Activated CD4-positive, alpha-beta T cell treated with anti-CD3 and anti-CD28 coated beads, Interleukin-2, amount 10 ng/mL, durations not matched to agents 24 days and 14 days (primary cell): ENCODE measurements around the gene THAP9. TPM values are rescaled to one million over a fixed set of nuclear protein-coding genes. Genes with fewer than 3 reads are reported as not detected.
"Not testable (repeated sequence)": the region's sequence is repeated elsewhere in the genome, so short reads cannot be mapped to it uniquely, and the experiment has no call there.

Experiments used
- DNase-seq: peaks from one replicate; pipeline ENCODE4 v3.0.0; 2022
- H3K27ac Mint-ChIP-seq: one replicate; pipeline ENCODE4 v1.8.0; 2022; ENCODE audit warnings: mild to moderate bottlenecking, mixed read lengths
- H3K27me3 Mint-ChIP-seq: one replicate; pipeline ENCODE4 v1.8.0; 2022; ENCODE audit warnings: mixed read lengths
- H3K36me3 Mint-ChIP-seq: one replicate; pipeline ENCODE4 v1.8.0; 2022; ENCODE audit warnings: low read depth, mild to moderate bottlenecking, mixed read lengths
- H3K4me1 Mint-ChIP-seq: one replicate; pipeline ENCODE4 v1.8.0; 2021; ENCODE audit warnings: mixed read lengths
- H3K4me3 Mint-ChIP-seq: one replicate; pipeline ENCODE4 v1.8.0; 2022; ENCODE audit warnings: mild to moderate bottlenecking, moderate library complexity, mixed read lengths
- H3K9me3 Mint-ChIP-seq: one replicate; pipeline ENCODE4 v1.8.0; 2021; ENCODE audit warnings: mixed read lengths
- intact Hi-C: fragments of 100-400 bp; cut with micrococcal nuclease; formaldehyde crosslinking; loops from one replicate; pipeline ENCODE4 v1.15.1; 2023
- total RNA-seq: library from RNA; stranded (reverse); gene quantifications from 2 replicates; pipeline ENCODE4 v1.2.3, GENCODE V29; 2022

The THAP9 gene
- total RNA-seq, 1 donor from 2014 or later, result 3.7 TPM

DNA sequence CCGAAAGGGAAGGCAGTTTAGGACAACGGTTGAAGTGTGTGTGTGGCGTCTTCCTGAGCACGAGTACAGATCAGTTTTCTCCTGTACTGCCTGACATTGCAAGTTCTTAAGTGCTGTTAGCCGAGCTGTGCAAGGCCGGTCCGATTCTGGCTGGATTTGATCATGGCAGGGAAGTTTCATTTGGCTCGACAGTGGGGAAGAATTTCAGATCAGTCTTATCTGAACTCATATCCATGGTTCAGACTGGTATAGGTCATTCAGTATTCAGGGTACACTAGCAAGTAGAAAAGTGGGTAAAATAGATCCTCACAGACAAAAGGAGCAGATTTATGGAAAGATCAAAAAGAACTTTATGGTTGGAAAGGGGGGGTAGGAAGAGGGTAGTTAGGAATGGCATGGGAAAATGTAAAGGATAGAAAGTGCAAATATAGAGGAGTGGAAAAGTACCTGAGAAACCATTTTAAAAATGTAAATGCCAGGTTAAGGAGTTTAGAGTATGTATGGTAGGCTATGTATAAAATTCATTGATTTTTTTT lies 716 bp downstream of the THAP9 start:
- H3K36me3 Mint-ChIP-seq, result peaks cover 27% of the 10 kb centered on the region
- no peak overlapping the region for H3K4me3 Mint-ChIP-seq
- no peak overlapping the region for H3K27ac Mint-ChIP-seq
- peaks cover 32% of the 10 kb centered on the region for H3K4me1 Mint-ChIP-seq
- H3K9me3 Mint-ChIP-seq, result no peaks in the 10 kb centered on the region
- no peak for DNase-seq
- H3K27me3 Mint-ChIP-seq, result peaks cover 2% of the 10 kb centered on the region
- intact Hi-C loops, result loop anchor here (2.0 to 5.0 kb wide), 6 partner anchors 210 to 584 kb away; partner anchors contain the start of genes ABRAXAS1 and COQ2

DNA sequence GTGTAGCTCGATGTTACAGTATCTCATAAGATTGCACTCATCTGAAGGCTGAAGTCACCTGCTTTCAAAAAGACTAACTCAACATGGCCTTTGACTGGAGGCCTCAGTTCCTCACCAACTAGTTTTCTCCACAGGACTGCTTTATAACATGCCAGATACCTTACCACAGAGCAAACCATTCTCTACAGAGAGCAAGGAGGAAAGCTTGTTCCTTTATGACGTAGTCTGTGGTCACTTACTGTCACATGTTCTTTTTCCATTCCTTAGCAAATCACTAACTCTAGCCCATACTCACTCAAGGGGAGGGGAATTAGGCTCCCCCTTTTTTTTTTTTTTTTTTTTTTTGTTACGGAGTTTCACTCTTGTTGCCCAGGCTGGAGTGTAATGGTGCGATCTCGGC lies 3.2 kb downstream of the THAP9 start:
- Mint-ChIP-seq H3K4me1 (peaks cover 22% of the 10 kb centered on the region), H3K27ac (peak overlapping the region; percentile 89), H3K36me3 (peaks cover 15% of the 10 kb centered on the region), H3K9me3 (no peaks in the 10 kb centered on the region), H3K27me3 (peaks cover 2% of the 10 kb centered on the region), H3K4me3 (peak overlapping the region; percentile 51)
- peak; percentile 78 for DNase-seq
- intact Hi-C loops, result loop anchor here (2.0 to 5.0 kb wide), 2 partner anchors 13 to 329 kb away; partner anchors contain the start of gene SEC31A

DNA sequence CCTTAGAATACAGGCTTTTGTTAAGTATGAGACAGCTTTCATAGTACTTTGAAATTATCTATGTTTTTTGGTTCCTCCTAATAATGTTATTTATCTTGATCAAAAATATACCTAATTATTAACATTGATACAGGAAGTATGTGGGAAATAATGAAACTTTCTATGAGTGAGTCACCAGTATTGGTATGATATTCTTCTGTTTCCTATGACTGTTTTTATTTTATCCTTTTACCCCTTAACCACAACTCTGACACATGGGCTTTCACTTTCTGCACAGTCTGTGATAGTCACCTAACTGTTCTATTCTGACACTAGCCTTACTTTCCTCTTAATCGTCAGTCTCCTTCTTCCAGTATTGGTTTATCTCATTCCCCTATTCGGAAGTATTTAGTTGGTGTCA lies 4.7 kb downstream of the THAP9 start:
- peaks cover 13% of the 10 kb centered on the region for H3K36me3 Mint-ChIP-seq
- H3K27me3 Mint-ChIP-seq, result peaks cover 2% of the 10 kb centered on the region
- DNase-seq, result peak; percentile 83
- intact Hi-C loops, result loop anchor here (1.0 to 2.0 kb wide), 6 partner anchors 14 to 551 kb away; partner anchors contain the start of genes COPS4, MRPS18C and SEC31A
- peaks cover 22% of the 10 kb centered on the region for H3K4me1 Mint-ChIP-seq
- H3K4me3 Mint-ChIP-seq, result no peak overlapping the region
- no peaks in the 10 kb centered on the region for H3K9me3 Mint-ChIP-seq
- H3K27ac Mint-ChIP-seq, result peak overlapping the region; percentile 74

DNA sequence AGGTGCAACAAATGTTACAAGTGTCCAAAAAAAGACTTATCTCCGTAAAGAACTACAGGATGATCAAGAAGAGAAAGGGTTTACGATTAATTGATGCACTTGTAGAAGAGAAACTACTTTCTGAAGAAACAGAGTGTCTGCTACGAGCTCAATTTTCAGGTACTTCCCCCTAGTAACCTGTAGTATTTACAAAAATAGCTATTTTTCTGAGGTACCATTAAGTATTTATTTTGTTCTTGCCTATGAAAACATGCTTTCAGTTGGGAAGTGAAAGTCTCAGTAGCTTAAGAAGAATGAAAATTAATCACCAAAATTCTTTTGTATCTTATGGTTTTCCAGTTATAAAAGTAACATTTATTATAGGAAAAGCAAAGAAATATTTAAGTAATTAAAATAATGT lies 5.9 kb downstream of the THAP9 start:
- peaks cover 13% of the 10 kb centered on the region for H3K36me3 Mint-ChIP-seq
- H3K27ac Mint-ChIP-seq, result no peak overlapping the region
- intact Hi-C loops, result no loop called here
- H3K4me1 Mint-ChIP-seq, result peaks cover 22% of the 10 kb centered on the region
- no peaks in the 10 kb centered on the region for H3K9me3 Mint-ChIP-seq
- peaks cover 2% of the 10 kb centered on the region for H3K27me3 Mint-ChIP-seq
- no peak for DNase-seq
- H3K4me3 Mint-ChIP-seq, result no peak overlapping the region

GRCh38 chr4:82909326-82909725 lies 8.8 kb downstream of the THAP9 start:
- H3K4me1 Mint-ChIP-seq, result peaks cover 10% of the 10 kb centered on the region
- H3K27ac Mint-ChIP-seq, result no peak overlapping the region
- intact Hi-C loops, result no loop called here
- peaks cover 10% of the 10 kb centered on the region for H3K36me3 Mint-ChIP-seq
- H3K9me3 Mint-ChIP-seq, result no peaks in the 10 kb centered on the region
- no peak overlapping the region for H3K4me3 Mint-ChIP-seq
- H3K27me3 Mint-ChIP-seq, result peaks cover 2% of the 10 kb centered on the region
- no peak for DNase-seq

- no peak overlapping the region for H3K4me3 Mint-ChIP-seq
- H3K9me3 Mint-ChIP-seq, result no peaks in the 10 kb centered on the region
- intact Hi-C loops, result no loop called here
- no peak overlapping the region for H3K27ac Mint-ChIP-seq
- H3K36me3 Mint-ChIP-seq, result peaks cover 6% of the 10 kb centered on the region
- no peaks in the 10 kb centered on the region for H3K27me3 Mint-ChIP-seq
- no peak for DNase-seq
- H3K4me1 Mint-ChIP-seq, result no peaks in the 10 kb centered on the region
Observed at GRCh38 chr4:82913305-82913704, 12.8 kb downstream of the THAP9 start.

DNA sequence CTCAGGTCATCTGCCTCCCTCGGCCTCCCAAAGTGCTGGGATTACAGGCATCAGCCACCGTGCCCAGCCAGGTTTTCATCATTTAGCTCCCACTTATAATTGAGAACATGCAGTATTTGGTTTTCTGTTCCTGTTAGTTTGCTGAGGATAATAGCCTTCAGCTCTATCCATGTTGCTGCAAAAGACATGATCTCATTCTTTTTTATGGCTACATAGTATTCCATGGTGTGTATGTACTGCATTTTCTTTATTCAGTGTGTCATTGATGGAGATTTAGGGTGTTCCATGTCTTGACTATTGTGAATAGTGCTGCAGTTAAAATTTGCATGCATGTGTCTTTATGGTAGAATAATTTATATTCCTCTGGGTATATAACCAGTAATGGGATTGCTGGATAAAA lies 13.4 kb downstream of the THAP9 start:
- H3K4me1 Mint-ChIP-seq, H3K9me3 Mint-ChIP-seq, H3K36me3 Mint-ChIP-seq, intact Hi-C loops, H3K27me3 Mint-ChIP-seq, DNase-seq, H3K27ac Mint-ChIP-seq, H3K4me3 Mint-ChIP-seq: not testable (repeated sequence)

DNA sequence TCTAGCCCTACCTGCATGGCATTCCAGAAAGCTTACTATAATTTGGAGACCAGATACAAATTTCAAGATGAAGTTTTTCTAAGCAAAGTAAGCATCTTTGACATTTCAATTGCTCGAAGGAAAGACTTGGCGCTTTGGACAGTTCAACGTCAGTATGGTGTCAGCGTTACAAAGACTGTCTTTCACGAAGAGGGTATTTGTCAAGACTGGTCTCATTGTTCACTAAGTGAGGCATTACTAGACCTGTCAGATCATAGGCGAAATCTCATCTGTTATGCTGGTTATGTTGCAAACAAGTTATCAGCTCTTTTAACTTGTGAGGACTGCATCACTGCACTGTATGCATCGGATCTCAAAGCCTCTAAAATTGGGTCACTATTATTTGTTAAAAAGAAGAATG lies 17.6 kb downstream of the THAP9 start:
- intact Hi-C loops, result no loop called here
- peaks cover 9% of the 10 kb centered on the region for H3K36me3 Mint-ChIP-seq
- no peaks in the 10 kb centered on the region for H3K4me1 Mint-ChIP-seq
- no peaks in the 10 kb centered on the region for H3K27me3 Mint-ChIP-seq
- DNase-seq, result no peak
- no peak overlapping the region for H3K27ac Mint-ChIP-seq
- H3K9me3 Mint-ChIP-seq, result no peaks in the 10 kb centered on the region
- no peak overlapping the region for H3K4me3 Mint-ChIP-seq

GRCh38 chr4:82919386-82919785 lies 18.9 kb downstream of the THAP9 start:
- intact Hi-C loops, result no loop called here
- H3K9me3 Mint-ChIP-seq, result no peaks in the 10 kb centered on the region
- H3K27ac Mint-ChIP-seq, result no peak overlapping the region
- H3K36me3 Mint-ChIP-seq, result peaks cover 11% of the 10 kb centered on the region
- DNase-seq, result no peak
- H3K4me3 Mint-ChIP-seq, result no peak overlapping the region
- no peaks in the 10 kb centered on the region for H3K27me3 Mint-ChIP-seq
- no peaks in the 10 kb centered on the region for H3K4me1 Mint-ChIP-seq

- H3K9me3 Mint-ChIP-seq, result no peaks in the 10 kb centered on the region
- no peak overlapping the region for H3K4me3 Mint-ChIP-seq
- intact Hi-C loops, result no loop called here
- no peaks in the 10 kb centered on the region for H3K4me1 Mint-ChIP-seq
- H3K27me3 Mint-ChIP-seq, result no peaks in the 10 kb centered on the region
- no peak for DNase-seq
- H3K36me3 Mint-ChIP-seq, result peaks cover 14% of the 10 kb centered on the region
- H3K27ac Mint-ChIP-seq, result peak overlapping the region; percentile 25
Observed at GRCh38 chr4:82921795-82922194, 21.3 kb downstream of the THAP9 start.

GRCh38 chr4:82930848-82931755 lies 30.6 kb downstream of the THAP9 start:
- no peaks in the 10 kb centered on the region for H3K9me3 Mint-ChIP-seq
- H3K27me3 Mint-ChIP-seq, result no peaks in the 10 kb centered on the region
- H3K27ac Mint-ChIP-seq, result no peak overlapping the region
- intact Hi-C loops, result no loop called here
- H3K36me3 Mint-ChIP-seq, result peaks cover 42% of the 10 kb centered on the region
- H3K4me1 Mint-ChIP-seq, result no peaks in the 10 kb centered on the region
- DNase-seq, result no peak
- no peak overlapping the region for H3K4me3 Mint-ChIP-seq

DNA sequence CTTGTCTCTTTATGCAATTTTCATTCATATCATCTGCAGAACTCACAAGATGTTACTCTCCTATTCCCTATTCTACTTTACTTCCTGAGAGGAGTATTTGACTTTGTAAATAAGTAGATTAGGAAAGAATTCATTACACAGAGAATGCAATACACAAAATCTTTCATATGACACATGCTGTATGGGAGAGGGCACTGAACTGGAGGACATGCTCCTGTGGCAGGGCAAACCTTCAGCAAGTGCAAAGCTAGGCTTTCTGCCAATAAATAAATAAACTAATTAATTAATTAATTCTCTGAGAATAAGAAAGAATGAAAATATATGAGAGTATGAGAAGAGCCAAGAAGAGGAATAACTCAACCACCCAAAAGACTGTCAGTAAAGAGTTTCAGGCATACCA lies 33.9 kb downstream of the THAP9 start:
- H3K27me3 Mint-ChIP-seq, result no peaks in the 10 kb centered on the region
- no peak for DNase-seq
- H3K9me3 Mint-ChIP-seq, result no peaks in the 10 kb centered on the region
- peaks cover 53% of the 10 kb centered on the region for H3K36me3 Mint-ChIP-seq
- intact Hi-C loops, result no loop called here
- no peak overlapping the region for H3K27ac Mint-ChIP-seq
- H3K4me1 Mint-ChIP-seq, result no peaks in the 10 kb centered on the region
- H3K4me3 Mint-ChIP-seq, result no peak overlapping the region

DNA sequence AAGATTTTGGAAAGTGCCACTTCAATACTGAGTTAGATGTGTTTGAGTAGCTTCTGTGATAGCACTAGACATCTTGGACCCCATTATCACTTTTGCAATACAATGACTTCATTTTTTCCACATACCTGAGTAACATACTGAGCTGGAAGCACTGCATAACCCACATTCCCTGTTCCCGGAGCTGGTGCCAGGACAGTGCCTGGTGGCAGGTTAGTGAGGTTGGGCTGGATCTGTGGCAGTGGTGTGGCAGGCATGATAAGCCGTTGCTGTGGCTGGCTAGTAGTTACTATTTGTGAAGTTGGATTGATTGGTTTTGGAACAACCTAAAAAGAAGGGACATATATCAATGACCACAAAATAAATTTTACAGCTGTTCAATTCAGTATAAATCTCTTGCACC lies 38.9 kb downstream of the THAP9 start:
- H3K4me3 Mint-ChIP-seq, result no peak overlapping the region
- peaks cover 45% of the 10 kb centered on the region for H3K36me3 Mint-ChIP-seq
- no peaks in the 10 kb centered on the region for H3K27me3 Mint-ChIP-seq
- H3K9me3 Mint-ChIP-seq, result peaks cover 3% of the 10 kb centered on the region
- peak; percentile 53 for DNase-seq
- H3K4me1 Mint-ChIP-seq, result peaks cover 3% of the 10 kb centered on the region
- H3K27ac Mint-ChIP-seq, result no peak overlapping the region
- intact Hi-C loops, result no loop called here

- H3K36me3 Mint-ChIP-seq, result peaks cover 31% of the 10 kb centered on the region
- H3K9me3 Mint-ChIP-seq, result peaks cover 5% of the 10 kb centered on the region
- H3K27ac Mint-ChIP-seq, result no peak overlapping the region
- no peak for DNase-seq
- no peak overlapping the region for H3K4me3 Mint-ChIP-seq
- H3K27me3 Mint-ChIP-seq, result no peaks in the 10 kb centered on the region
- H3K4me1 Mint-ChIP-seq, result peaks cover 5% of the 10 kb centered on the region
- intact Hi-C loops, result no loop called here
Observed at GRCh38 chr4:82947498-82947897, 47.0 kb downstream of the THAP9 start.
